GM21786 (cell line): ENCODE data around the gene TFDP2.
"Not testable (repeated sequence)": the region's sequence is repeated elsewhere in the genome, so short reads cannot be mapped to it uniquely, and the experiment has no call there.

Source experiments
- ATAC-seq: cut with Tn5 transposase; IDR thresholded peaks from one replicate; pipeline ENCODE4 v1.9.1; 2021; ENCODE audit not compliant: unreplicated experiment

TFDP2 gene

GRCh38 chr3:142129516-142130171 lies 19.7 kb downstream of the TFDP2 start:
- ATAC-seq = no peak

GRCh38 chr3:142127941-142128658 lies 21.2 kb downstream of the TFDP2 start:
- ATAC-seq = no peak

- no peak for ATAC-seq
These were observed 25.1 kb downstream of the TFDP2 start for GRCh38 chr3:142124243-142124642.

- ATAC-seq = no peak
These were observed 28.6 kb downstream of the TFDP2 start for GRCh38 chr3:142120707-142121106.

GRCh38 chr3:142118911-142119310 lies 30.4 kb downstream of the TFDP2 start:
- no peak for ATAC-seq

- ATAC-seq = no peak
These were observed 32.1 kb downstream of the TFDP2 start for GRCh38 chr3:142117056-142117851.

GRCh38 chr3:142115867-142116668 lies 33.3 kb downstream of the TFDP2 start:
- no peak for ATAC-seq

GRCh38 chr3:142112601-142113000 lies 36.7 kb downstream of the TFDP2 start:
- ATAC-seq = no peak

- no peak for ATAC-seq
These were observed 42.8 kb downstream of the TFDP2 start for GRCh38 chr3:142106548-142106947.

- no peak for ATAC-seq
These were observed 43.4 kb downstream of the TFDP2 start for GRCh38 chr3:142105991-142106390.

- ATAC-seq = no peak
These were observed 44.6 kb downstream of the TFDP2 start for GRCh38 chr3:142104763-142105162.

- no peak for ATAC-seq
These were observed 50.4 kb downstream of the TFDP2 start for GRCh38 chr3:142098964-142099363.

- no peak for ATAC-seq
These were observed 52.1 kb downstream of the TFDP2 start for GRCh38 chr3:142097099-142097843.

- no peak for ATAC-seq
These were observed 53.5 kb downstream of the TFDP2 start for GRCh38 chr3:142095841-142096240.

- not testable (repeated sequence) for ATAC-seq
These were observed 60.4 kb downstream of the TFDP2 start for GRCh38 chr3:142088925-142089324.

- no peak for ATAC-seq
These were observed 60.8 kb downstream of the TFDP2 start for GRCh38 chr3:142088522-142088921.

GRCh38 chr3:142087676-142088075 lies 61.7 kb downstream of the TFDP2 start:
- no peak for ATAC-seq

GRCh38 chr3:142086581-142087090 lies 62.7 kb downstream of the TFDP2 start:
- no peak for ATAC-seq

- no peak for ATAC-seq
These were observed 68.2 kb downstream of the TFDP2 start for GRCh38 chr3:142081178-142081577.

GRCh38 chr3:142077859-142078500 lies 71.4 kb downstream of the TFDP2 start:
- ATAC-seq = no peak
